GM18505 (cell line): ENCODE data around the gene NEUROG2.

ENCODE experiments used
- ATAC-seq: cut with Tn5 transposase; IDR thresholded peaks from one replicate; pipeline ENCODE4 v1.9.1; 2021; ENCODE audit not compliant: unreplicated experiment
- POLR2A ChIP-seq: IDR thresholded peaks from 4 replicates; pipeline ENCODE4 v1.6.1; 2011; ENCODE audit warnings: borderline replicate concordance; ENCODE audit not compliant: insufficient read depth, insufficient read length; ENCODE audit errors: extremely low read depth

The NEUROG2 gene

DNA sequence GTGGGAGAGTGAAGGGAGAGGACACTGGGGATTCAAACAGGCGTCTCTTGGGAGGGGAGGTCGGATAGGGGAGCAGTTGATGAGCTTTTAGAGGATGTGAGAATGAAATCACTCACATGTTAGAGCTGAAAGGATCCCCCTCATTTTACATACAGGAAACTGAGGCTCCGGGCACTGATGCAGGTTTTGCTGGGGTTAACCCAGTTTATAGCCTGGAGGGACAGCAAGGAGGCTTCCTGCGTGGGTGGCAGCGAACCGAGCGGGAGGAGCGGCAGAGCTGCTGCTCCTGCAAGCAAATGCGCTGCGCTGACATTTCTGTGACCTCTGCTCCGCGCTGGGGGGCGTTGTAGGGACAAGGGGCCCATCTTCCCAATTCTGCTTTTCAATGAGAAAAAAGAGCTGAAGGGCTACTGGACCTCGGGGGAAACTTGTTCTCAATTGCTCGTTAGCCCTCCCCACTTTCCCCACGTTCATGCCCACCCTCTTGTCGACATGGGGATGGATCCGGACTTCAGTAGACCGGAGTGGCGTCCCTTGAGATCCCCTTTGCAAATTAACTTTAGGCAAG is 1.2 kb upstream of the NEUROG2 start:
- peak; percentile 36 for TF ChIP-seq POLR2A
- peak; percentile 12 for ATAC-seq

DNA sequence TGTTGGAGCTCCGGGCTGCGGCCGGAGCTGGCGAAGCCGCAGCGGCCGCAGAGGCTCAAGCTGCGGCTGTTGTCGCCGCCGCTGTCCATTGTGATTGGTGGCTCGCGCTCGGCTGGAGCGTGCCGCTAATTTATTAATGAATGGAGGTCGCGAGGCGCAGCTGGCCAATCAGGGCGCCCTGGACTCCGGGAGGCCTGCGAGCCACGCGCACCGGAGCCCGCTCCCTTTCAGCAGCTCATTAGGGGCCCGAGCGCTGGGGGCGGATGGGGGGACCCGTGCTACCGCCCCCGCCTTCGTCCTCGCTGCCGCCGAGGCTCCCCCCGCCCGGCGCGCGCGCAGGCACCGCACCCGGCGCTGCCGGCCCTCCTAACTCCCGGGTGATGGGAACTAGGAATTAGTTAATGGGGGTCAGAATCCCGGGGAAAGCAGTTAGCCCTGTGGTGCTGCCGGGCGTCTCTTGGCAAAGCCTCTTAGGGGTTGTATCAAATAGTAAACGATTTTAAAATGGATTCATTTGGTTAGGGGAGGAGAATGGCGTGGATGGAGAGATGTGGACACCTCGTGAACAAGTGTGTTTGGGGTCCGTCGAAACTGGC is 589 bp upstream of the NEUROG2 start:
- no peak for TF ChIP-seq POLR2A
- ATAC-seq, result peak; percentile 25

DNA sequence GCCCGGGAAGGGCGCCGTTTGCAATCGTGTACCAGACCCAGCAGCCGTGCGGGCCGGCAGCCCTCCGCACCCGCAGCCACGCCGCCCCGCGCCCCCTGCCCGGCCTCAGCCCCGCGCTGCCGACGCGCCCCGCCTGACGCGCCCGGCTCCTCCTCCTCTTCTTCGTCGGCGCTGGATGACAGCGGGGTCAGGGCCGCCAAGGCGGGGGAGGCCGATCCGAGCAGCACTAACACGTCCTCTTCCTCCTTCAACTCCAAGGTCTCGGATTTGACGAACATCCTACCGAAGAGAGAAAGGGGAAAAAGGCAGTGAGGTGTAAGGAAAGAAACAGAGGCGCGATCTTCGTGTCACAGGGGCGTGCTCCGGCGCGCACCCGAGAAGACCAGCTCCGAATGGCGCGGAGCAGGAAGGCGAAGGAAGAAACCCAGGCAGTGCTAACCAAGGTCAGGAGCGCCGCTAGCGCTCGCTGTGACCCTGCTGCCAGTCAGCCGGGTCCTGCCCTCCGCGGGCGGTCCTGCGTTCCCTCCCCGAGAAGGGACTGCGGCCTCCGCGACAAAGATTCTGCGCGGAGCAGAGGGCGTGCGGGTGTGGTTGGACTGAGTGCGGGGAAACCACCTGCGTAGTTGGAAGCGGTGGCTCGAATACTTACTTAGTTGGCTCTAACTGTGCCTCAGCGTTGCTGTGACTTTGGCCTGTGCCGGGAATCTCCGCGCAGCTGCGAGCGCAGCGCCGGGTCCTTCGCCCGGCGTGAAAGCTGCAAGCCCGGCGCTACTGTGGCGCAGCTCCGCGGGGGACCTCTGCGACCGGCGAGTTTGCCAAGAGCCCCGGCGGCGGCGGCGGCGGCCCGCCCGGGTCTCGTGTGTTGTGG is 548 bp downstream of the NEUROG2 start:
- TF ChIP-seq POLR2A, result no peak

GRCh38 chr4:112514647-112515197 is 1.3 kb downstream of the NEUROG2 start:
- no peak for TF ChIP-seq POLR2A
- peak; percentile 21 for ATAC-seq

More for the DNA sequence above, 548 bp downstream of the NEUROG2 start:
- peak; percentile 35 for ATAC-seq

DNA sequence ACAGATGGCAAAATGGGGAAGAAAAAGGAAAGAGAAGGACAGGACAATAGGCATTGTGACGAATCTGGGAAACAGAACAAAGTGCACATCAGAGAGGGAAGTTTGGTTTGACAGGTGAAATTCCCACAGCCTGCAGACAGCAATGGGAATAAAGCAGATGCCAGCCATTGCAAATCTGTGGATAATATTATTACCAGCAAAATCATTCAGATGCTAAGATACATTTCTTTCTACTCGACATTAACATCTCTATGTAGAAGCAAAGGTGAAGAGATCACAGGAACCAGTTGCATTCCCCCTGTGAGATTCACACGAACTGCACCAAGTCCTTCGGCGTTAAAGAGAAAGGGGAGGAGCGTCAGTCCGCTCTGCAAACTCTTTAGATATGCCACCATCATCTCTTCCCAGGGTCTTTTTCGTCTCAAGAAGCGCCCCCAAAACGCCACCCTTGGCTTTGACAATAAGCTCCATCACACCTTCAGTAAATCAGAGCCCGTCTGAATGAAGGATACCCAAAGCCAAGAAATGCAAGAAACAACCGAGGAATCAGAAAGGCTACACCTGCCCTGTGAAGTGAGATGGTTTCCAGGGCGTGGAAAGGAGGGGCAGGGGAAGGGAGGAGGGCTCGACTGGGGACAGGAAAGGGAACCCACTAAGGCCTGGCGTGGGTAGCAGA is 1.9 kb downstream of the NEUROG2 start:
- no peak for TF ChIP-seq POLR2A
- peak; percentile 4 for ATAC-seq

DNA sequence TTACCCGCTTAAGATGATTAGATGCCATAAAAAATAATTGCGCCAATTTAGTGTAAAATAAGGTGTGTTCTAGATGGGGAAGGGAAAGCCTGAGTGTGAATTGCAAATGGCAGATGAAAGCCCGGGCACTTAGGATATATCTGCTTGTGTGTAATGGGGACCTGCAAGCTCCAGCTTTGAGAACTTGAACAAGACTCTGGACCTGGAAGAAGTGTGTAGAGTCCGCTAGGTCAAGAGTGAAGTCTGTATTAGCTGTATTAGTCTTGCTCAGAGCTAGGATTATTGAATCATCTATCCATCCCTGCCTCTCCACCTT is 4.2 kb downstream of the NEUROG2 start:
- no peak for ATAC-seq
- TF ChIP-seq POLR2A, result no peak

- no peak for TF ChIP-seq POLR2A
- ATAC-seq, result no peak
Observed at GRCh38 chr4:112511093-112511802, 4.7 kb downstream of the NEUROG2 start.

DNA sequence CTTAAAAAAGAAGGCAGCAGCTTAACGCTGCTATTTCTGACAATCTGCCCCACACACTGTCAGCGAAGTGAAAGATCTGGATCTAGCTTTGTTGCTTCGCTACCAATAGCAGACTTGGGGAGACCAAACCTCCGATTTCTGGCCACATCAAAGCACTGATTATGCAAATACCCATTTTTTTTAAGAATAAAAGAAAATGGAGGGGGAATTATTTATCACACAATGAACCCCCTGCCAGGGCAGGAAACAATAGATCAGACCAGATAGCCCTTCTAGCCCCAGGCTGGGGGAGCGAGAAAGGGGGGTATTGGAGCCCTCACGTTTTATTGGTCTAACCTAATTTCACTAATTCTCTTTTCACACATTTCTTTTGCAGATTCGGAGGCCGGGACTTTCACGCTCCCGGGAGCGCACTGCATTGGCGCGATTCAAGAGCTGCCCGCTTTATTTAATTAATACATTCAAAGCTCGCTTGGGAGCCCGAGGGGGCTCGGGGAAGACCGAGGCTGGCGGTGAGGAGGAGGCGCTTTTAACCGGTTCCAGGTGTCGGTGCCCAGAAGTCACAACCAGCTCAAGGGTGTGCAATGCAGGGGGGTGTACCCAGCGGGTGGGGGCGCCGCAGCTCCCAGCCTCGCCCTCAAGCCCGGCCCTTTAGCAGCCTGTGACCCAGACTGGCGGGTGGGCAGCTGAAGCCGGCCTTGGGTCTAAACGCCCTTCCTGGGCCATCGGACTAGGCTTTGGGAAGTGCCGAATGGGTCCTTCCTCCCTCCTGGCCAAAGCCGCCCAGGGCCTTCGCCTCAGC is 5.5 kb downstream of the NEUROG2 start:
- no peak for ATAC-seq

GRCh38 chr4:112509243-112510141 is 6.5 kb downstream of the NEUROG2 start:
- ATAC-seq, result no peak
- no peak for TF ChIP-seq POLR2A

More for the DNA sequence above, 5.5 kb downstream of the NEUROG2 start:
- TF ChIP-seq POLR2A, result no peak

DNA sequence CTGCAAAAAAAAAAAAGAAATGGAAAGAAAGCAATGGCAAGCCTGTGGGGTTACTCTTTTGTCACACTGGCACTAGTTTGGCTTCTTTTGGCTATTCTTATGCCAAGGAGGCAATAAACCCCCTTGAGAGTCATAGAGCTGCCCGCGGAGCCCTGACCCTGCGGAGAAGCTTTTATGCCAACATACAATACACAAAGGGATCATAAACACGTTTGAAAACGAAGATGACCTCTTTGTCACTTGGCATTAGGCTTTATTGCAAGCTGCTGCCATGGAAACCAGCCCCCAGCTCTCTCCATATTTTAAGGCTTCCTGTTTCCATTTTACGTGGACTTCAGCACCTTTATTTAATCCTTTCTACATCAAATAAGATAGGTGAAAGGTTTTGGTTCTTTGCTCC is 7.6 kb downstream of the NEUROG2 start:
- TF ChIP-seq POLR2A, result no peak
- no peak for ATAC-seq

- TF ChIP-seq POLR2A, result no peak
- ATAC-seq, result no peak
Observed at GRCh38 chr4:112504807-112505206, 11.2 kb downstream of the NEUROG2 start.
